Measurements from ENCODE around the gene PTPRT.
A peak's percentile ranks its signal among the peaks of the same experiment; 100 is the strongest.
"Not testable (repeated sequence)": the region's sequence is repeated elsewhere in the genome, so short reads cannot be mapped to it uniquely, and the experiment has no call there.

Gene PTPRT

DNA sequence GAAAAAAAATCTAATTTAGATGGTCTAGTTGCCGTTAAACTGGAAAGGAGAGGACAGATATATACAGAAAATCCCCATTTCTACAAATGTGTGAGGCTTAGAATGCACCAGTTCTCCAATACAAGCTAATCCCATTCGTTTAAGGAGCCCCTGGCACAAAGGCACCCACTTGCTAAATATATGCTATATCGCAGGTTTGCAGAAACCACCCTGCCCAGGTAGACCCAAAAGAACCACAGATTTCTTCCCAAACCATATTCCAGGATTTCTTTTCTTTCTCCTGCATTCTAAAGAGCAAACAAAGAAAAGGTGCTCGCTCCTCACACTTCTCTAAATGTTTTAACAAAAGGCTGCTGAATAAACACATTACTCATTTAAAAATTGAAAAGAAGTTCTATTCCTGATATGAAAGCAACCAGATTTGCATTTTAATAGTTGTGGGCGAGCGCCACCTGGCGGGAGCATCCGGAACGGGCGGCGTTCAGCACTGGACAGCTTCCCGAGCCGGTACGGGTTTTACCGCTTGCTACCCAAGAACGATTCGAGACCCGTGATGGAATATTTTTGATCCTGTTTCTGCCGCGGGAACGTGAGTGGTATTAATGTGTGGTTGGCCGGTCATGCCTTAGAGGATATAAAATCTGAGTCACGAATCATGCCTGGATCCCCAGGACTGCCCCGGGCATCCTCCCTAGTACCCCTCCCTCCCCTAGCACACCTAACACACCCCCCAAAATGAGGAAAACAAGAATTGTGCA is 2.1 kb downstream of the PTPRT start:
- DNase-seq (ENCODE audit: low read depth) = peak; percentile 6

DNA sequence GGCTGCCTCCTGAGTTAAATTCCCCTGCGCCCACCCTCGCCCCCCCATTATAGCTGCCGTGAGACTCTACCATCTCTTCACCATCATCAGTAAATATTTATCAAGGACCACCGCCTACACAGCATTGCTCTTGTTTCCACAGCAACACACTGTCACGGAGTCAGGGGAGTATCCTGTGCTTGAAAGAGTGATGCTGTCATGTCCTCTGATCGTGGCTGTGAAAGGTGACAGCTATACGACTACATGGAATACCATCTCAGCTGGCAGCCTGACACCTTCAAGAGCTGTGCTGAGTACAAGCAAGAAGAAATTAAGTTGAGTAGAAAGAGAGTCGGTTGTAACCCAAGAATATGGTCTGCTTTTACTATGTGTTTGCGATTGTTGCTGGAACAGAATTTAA is 3.4 kb downstream of the PTPRT start:
- DNase-seq (ENCODE audit: low read depth) = no peak

DNA sequence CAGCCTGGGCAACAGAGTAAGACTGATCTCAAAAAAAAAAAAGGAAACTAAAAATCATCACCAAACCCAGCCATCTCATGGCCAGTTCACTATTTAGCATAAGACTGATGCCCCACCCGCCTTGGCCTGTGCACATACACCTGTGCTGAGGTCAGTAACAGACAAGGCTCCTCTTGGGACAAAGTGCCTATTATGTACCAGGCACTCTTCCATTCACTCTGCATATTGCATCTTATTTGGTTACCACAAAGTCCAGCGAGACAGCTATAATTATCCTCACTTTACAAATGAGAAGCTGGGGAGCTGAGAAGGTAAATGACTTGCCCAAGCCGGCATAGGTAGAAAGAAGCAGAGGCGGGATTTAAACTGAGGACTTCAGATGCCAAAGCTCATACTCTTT is 3.8 kb downstream of the PTPRT start:
- no peak for DNase-seq (ENCODE audit: low read depth)

DNA sequence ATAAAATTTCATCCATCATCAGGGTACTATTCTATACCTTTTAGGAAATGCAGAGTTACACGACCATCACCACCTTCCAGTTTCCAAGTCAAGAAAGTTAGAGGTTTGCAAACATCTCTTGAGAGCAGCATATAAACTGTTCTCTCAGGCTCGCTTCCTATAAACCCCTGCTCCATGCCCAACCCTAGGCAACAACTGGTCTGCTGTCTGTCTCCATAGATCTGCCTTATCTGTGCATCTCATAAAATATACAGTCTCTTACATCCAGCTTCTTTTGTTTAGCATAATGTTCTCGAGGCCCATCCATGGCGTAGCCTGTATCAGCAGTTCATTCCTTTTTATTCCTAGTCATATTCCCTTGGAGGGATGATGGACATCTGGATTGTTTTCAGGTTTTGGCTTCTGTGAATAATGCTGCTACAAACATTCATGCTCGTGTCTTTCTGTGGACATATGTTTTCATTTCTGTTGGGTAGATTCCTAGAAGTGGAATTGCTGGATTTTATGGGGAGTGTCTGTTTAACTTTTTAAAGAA is 6.1 kb downstream of the PTPRT start:
- no peak for DNase-seq (ENCODE audit: low read depth)

DNA sequence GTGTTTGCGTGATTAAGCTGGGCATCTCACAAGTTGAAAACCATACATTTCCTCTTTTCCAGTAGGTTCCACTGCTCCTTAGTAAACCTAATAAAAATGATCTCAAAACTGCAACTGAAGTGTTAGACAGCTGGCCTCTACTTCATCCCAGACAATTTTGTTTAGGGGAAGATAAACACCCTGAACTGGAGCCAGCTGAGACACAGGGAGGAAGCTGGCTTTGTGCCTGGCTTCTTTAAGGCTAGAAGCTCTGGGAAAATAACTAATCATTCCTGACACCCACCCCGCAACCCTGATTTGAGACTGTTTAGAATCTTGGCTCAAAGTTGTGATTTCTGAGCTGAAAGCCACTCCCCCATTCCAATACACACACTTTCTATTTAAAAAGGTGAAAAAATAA is 11.6 kb downstream of the PTPRT start:
- DNase-seq (ENCODE audit: low read depth) = no peak

DNA sequence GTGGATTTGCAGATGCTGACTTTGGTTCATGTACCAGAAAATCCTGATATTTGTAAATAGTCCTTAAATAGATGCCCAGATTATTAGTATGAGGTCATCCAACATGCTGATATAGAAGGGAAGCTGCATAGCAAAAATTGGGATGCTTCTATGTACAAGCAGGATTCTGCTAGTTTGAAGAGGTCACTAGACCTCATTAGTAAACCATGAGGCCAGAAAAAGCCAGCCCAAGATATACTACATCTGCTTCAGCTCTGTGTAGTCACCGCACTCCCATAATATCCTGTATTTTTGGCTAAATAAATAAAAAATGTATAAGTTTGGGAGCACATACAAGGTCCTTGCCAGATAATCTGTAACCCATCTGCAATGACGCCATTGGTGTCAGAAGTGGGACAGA is 13.0 kb downstream of the PTPRT start:
- DNase-seq (ENCODE audit: low read depth) = no peak

DNA sequence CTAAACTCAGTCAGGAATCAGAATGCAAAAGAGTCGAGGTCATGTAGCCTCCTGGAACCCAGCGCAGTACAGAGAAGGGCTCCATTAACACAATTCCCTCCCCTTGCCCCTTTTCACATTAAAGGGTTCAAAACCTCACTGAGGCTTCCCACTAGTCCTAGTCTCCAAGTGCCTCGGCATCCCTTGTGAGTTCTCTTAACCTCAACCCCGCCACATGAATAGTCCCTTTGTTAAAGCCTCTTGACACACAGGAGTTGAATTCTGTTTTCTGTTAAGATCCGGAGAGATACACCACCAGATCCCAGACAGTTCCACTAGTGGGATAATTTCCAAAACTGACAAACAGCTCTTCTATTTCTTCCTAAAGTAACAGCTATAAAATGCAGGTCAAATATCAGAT is 17.8 kb downstream of the PTPRT start:
- no peak for DNase-seq (ENCODE audit: low read depth)

DNA sequence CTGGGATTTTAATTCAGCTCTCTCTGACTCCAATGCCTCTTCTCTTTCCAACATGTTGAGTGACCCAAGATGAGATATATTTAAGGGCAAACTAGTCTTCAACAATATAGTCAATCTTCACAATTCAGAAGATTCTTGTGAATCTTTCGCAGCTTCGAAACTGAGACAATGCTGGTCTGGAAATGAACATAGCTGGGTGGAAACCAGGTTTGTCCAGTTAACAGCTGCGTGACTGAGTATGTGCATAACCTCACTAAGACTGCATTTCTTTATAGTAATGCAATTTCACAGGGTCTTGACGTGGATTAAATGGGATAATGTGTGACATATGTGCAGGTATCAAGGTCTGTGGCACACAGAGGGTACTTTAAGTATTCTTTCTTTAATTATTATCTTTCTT is 18.9 kb downstream of the PTPRT start:
- no peak for DNase-seq (ENCODE audit: low read depth)

DNA sequence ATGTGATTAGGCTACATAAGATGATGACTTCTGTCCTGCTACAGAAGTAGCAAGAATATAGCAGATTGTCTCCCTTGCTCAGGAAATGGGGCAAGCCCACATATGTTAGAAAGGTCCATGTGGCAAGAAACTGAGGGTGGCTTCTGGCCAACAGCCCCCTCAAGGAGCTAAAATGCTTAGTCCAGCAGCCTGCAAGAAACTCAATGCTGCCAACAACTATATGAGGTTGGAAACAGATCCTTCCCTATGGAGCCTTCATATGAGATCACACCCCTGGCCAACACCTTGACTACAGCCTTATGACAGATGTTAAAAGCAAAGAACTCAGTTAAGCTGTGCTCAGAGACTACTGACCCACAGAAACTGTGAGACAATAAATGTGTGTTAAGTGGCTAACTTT is 22.1 kb downstream of the PTPRT start:
- DNase-seq (ENCODE audit: low read depth) = no peak

DNA sequence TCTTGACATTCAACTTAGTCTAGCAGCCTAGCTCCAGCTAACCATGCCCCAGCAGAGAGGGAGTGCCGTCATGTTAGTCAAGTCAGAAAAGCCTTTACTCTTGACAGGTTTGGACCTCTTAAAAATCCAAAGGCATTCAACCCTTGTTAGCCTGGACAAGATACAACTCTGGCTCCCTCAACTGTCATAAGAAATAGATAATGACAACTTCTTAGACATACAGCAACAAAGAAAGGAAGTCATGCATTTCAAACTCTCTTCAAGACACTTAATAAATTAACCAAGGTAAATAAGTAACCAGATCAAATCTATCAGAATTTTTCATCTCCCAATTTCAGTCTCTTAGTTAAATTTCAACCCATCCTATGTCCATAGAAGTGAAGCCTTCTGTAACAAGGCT is 22.7 kb downstream of the PTPRT start:
- no peak for DNase-seq (ENCODE audit: low read depth)

DNA sequence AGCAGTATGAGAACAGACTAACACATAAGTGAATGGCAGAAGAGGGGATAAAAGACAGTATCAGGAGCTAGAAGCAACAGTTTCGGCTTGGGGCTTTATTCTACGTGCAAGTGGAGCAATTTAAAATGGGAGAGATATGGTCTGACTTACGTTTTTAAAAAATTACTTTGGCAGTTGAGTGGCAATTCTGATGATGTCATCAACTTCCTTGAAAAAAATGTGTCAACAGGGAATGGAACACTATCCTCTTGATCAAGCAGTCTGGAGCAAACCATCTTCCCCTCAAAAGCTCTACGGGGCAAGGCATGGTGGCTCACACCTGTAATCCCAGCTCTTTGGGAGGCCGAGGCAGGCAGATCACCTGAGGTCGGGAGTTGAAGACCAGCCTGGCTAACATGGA is 24.1 kb downstream of the PTPRT start:
- DNase-seq (ENCODE audit: low read depth) = no peak

DNA sequence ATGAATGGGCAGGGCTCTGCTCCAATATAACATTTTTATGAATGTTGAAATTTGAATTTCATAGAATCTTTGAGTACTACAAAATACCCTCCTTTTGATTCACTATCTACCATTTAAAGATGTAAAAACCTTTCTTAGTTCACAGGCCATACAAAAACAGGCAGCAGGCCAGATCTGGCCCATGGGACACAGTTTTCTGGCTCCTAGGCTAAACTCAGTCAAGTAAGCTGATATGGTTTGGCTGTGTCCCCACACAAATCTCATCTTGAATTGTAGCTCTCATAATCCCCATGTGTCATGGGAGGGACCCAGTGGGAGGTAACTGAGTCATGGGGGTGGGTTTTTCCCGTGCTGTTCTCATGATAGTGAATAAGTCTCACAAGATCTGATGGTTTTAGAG is 25.0 kb downstream of the PTPRT start:
- DNase-seq (ENCODE audit: low read depth) = not testable (repeated sequence)

DNA sequence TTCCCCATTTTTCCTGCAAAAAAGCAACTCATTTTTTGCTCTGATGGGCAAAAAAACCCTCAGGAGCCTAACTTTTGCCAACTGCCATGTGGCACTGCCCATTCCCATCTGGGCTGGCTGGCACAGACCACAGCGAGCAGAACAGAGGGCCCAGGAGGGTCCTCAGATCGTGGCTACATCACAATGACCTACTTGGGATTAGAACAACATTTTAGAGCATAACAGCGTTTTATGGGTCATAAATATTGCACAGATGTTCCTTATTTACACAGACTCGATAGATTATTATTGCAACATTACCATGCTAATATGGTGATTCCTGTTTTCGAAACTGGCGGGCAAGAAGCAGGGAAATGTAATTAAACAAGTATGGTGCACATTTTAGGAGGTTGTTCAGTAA is 28.0 kb downstream of the PTPRT start:
- no peak for DNase-seq (ENCODE audit: low read depth)

DNA sequence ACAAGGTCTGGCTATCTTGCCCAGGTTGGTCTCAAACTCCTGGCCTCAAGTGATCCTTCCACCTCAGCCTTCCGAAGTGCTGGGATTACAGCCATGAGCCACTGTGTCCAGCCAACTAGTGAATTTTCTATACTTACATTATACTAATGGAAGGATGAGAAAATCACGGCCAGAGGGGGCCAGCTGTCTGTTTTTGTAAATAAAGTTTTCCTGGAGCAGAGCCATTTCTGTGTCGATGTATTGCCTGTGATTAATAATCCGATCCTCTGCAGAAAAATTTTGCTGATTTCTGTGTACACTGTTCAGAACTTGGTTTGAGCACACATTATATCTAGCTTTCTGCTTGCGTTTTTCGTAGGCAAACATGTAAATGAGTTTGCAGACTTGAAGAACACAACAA is 28.8 kb downstream of the PTPRT start:
- DNase-seq (ENCODE audit: low read depth) = no peak

DNA sequence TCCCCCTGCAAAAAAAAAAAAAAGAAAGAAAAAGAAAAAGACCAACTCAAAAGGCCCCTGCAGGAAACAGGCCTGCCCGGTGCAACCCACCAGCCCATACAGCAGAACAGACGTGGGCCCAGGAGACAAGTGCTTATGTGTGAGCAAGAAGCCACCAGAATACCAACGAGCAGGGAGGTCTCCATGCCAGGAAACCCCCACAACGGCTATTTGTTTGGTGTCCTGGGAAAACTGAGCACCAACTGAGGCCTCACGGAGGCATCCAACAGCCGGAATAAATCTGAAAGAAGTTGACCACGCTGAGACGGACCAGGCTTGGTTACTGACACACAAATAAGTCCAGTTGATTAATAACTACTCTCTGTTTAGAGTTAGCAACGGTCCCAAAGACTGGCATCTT is 29.7 kb downstream of the PTPRT start:
- DNase-seq (ENCODE audit: low read depth) = no peak

DNA sequence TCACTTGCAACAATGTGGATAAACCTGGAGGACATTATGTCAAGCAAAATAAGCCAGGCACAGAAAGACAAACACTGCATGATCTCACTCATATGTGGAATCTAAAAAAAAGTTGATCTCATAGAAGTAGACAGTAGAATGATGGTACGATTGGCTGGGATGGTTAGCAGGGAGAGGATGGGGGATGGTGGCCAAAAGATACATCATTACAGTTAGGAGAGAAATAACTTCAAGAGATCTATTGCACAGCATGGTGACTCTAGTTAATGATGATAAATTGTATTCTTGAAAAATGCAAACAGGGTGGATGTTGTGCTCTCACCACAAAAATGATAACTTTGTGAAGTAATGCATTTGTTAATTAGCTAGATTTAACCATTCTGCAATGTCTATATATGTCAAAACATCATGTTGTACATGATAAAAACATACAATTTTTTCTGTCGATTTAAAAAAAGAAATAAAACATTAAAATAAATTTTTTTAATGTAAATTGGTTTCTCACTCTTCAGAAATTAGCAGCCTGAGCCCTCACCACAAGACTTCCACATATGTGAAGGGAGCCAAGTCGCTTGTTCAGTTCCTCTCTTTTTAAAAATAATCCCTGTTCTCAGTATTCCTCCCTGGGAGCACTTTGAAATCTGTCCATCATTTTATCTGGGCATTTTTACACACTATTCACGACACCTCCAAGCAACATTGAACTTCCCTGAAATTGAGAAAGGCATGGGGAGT is 34.2 kb downstream of the PTPRT start:
- no peak for DNase-seq (ENCODE audit: low read depth)

DNA sequence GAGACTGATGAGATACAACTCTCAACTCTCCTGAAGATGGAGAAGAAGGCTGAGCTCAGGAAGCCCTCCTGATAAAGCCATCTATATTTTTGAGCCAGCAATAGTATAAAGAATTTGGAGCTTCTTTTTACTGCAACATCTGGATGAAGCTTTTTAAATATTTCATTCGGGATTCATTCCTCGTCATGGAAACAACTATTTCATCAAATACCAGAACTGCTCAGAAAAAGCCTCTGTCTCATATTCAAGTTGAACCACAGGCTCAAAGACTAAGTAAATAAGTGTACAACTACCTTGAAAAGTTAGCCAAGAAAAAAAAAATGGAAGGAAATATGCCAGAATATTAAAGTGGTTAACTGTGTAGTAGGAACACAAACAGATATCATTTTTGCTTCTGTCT is 37.8 kb downstream of the PTPRT start:
- DNase-seq (ENCODE audit: low read depth) = no peak

DNA sequence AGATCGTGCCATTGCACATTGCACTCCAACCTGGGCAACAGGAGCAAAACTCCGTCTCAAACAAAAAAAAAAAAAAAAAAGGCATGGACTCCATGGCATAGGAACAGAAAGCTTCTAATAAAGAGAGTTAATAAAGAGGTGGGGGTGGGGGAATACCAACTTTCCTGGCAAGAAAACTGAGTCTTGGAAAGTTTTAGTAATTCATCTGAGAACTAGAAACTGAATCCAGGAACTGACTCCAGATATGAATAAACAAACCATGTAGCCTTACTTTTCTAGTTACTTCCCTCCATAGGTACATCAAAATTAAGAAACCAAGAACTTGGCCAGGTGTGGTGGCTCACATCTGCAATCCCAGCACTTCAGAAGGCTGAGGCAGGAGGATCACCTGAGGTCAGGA is 38.5 kb downstream of the PTPRT start:
- DNase-seq (ENCODE audit: low read depth) = no peak

DNA sequence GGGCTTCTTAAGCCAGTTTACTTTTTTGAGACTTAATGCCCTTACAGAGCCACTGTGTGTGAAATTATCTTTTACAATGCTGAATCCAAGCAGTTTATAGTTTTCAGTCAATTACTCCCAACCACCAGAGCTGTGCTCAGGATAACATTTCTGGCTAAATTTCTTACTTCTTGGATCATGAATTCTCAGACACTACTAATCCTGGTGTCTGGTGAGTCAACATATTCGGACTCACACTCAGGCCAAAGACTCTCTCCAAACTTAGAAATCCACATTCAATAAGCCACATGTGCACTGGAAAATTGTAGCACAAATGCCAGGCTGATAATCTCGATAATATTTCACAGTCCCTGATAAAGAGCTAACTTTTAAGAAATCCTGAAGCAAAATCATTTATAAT is 49.0 kb downstream of the PTPRT start:
- DNase-seq (ENCODE audit: low read depth) = no peak

DNA sequence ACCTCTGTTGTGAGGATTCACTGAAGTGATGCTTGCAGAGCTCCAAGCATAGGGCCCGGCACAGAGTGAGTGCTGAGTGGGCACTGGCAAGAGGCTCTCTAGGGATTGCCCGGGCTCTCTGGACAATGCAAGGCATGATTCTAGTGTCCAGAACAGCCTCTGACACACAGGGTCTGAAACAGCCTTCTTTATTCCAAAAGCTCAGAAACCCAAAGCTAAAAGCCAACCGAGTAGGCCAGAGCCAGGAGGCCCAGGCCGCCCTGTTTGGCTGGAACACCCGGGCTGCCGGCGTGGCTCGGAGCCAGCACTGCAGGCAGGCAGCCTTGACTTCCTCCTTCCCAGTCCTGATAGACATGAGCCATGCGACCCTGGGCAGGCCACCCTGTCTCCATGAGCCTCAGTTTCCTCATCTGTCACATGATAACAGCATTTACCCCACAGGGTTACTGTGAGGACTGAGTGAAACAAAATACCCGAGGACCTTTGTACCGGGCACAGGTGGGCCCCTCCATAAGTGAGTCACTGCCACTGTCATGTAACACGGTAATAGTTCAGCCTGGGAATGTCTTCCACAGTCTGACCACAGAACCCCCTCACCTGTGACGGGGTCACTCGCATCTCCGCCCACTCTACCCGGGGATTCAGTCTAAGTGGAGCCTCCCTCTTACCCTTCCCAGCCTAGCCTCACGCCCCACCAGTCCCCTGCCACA is 51.5 kb downstream of the PTPRT start:
- DNase-seq (ENCODE audit: low read depth) = no peak

DNA sequence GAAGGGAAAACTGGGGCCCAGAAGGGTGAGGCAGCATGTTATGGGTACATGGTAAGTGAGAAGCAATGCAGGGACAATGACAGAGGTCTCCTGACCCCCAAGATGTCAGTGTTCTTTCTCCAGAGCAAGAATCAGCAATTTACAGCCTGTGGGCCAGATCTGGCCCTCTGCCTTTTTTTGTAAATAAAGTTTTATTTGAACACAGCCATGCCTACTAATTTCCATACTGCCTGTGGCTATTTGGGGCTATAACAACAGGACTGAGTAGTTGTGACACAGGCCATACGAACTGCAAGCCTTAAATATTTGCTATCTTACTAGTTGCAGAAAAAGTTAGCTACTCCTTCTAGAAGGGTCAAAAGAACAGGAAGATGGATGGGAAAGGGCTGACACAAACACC is 52.5 kb downstream of the PTPRT start:
- no peak for DNase-seq (ENCODE audit: low read depth)

DNA sequence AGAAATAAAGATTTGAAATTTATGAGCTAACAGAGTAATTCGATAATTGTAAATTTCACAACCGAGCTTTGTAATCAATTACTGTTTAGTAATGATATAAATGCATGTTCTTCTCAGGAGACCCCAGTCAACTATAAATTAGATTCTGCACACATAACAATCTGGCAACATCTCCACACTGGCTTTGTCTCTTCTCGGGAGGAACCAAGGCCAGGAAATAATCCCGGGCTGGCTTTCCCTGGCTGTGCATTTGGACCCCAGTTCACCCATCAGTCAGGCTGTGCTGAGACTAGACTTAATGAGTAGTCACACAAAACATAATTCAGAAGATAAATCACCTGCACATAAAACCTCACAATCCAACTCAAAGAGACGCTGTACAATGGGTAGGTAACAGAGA is 65.5 kb downstream of the PTPRT start:
- no peak for DNase-seq (ENCODE audit: low read depth)

DNA sequence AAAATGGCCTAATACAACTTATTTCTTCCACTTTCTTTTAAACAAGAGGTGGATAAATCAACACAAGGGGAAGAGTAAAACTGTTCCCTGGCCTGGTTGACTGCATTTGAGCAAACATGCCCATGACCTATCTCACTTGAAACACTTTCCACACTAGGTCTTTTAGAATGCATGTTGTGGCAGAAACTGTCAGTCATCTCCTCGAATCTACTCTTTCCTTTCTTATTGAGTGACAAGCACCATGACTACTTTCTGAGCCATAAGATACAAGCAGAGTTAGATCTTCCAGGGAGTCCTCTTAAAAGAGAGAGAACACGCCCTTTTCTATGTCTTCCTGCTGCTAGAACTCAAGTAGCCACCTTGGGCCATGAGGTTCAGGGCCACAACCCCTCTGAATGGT is 66.5 kb downstream of the PTPRT start:
- DNase-seq (ENCODE audit: low read depth) = no peak

Data from stimulated activated CD8-positive, alpha-beta memory T cell treated with anti-CD3 and anti-CD28 coated beads, Interleukin-15, amount 100 ng/mL, for 1 hour (primary cell).